Fibroblast of villous mesenchyme (primary cell): ENCODE results near the gene MAST4. TPM values are rescaled to one million over a fixed set of nuclear protein-coding genes. Genes with fewer than 3 reads are reported as not detected.
A peak's percentile ranks its signal among the peaks of the same experiment; 100 is the strongest.

Experiments
- DNase-seq: peaks from one replicate; pipeline ENCODE4 v3.0.0-alpha.2; 2010; ENCODE audit warnings: low read depth
- H3K4me3 ChIP-seq: 2 replicates; pipeline ENCODE4 v1.5.1; 2011; ENCODE audit warnings: low read depth, mild to moderate bottlenecking, low read length
- total RNA-seq: library from RNA; depleted of rRNA; stranded (reverse); fragments of >200 nt; gene quantifications from 2 replicates; pipeline ENCODE4 v1.2.3, GENCODE V29; 2012
- TF ChIP-seq, protein P1 (sequence below): IDR thresholded peaks from 2 replicates; pipeline ENCODE4 v1.5.1; 2012; ENCODE audit warnings: low read depth, mild to moderate bottlenecking, low read length; ENCODE audit not compliant: insufficient read depth

The MAST4 gene
- total RNA-seq, 1 donor = 8.2 TPM

- TF ChIP-seq, protein P1, sequence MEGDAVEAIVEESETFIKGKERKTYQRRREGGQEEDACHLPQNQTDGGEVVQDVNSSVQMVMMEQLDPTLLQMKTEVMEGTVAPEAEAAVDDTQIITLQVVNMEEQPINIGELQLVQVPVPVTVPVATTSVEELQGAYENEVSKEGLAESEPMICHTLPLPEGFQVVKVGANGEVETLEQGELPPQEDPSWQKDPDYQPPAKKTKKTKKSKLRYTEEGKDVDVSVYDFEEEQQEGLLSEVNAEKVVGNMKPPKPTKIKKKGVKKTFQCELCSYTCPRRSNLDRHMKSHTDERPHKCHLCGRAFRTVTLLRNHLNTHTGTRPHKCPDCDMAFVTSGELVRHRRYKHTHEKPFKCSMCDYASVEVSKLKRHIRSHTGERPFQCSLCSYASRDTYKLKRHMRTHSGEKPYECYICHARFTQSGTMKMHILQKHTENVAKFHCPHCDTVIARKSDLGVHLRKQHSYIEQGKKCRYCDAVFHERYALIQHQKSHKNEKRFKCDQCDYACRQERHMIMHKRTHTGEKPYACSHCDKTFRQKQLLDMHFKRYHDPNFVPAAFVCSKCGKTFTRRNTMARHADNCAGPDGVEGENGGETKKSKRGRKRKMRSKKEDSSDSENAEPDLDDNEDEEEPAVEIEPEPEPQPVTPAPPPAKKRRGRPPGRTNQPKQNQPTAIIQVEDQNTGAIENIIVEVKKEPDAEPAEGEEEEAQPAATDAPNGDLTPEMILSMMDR = no peak
- no peak overlapping the region for H3K4me3 ChIP-seq
- no peak for DNase-seq
These were observed 333.1 kb downstream of the MAST4 start for GRCh38 chr5:66929281-66929680.

DNA sequence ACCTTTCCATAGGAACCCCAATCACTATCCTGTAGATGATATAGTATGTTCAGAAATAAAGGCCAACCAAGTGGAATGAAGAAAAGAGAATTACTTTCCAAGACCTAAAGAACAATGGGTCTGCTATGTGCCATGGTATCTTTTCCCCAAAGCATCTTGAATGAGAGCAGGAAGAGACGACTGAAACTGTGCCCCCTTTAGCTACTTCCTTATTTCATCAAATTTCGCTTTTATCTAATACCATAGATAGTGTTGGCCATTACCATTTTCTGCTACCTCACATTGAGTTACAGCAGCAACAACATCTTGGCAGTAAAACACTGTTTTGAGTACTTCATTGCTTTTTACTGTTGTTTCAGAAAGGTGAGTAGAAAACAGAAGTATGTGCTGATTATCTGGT lies 333.8 kb downstream of the MAST4 start:
- TF ChIP-seq, protein P1 = no peak
- DNase-seq = no peak
- H3K4me3 ChIP-seq = no peak overlapping the region

DNA sequence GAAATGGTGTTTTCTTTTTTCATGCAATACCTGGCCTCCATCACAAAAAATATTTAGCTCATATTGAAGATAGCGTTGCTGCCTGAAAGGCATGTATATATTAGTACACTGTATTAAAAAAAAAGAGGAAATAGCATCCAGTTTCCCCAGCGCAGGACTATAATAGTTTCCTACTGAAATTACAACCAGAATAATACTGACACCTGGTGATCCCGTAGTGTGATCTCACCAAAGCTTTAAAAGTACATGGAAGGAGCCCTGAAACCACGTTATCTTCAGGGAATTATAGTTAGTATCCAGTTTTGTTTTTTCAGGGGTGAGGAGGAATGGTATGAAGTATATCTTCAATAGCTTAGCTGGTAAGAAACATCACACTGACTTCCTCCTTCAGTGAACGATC lies 335.5 kb downstream of the MAST4 start:
- no peak for DNase-seq

DNA sequence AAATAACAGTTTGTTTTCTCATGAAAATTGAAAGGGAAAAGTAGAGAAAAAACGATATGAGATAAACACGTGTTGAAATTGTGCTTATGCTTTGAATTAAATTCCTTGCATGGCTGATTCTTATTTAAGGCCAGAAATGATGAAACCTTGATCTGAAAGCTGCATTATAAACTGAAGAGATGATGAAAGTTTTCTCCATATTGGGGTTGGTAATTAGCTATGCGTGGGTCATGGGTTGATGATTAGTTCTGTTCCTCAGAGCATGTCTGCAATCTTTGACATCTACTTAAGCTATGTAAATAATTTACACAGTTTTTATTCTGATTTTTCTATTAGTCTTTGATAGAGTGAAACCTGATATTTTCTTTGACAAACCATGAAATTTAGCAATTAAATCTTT lies 336.3 kb downstream of the MAST4 start:
- H3K4me3 ChIP-seq = no peak overlapping the region
- TF ChIP-seq, protein P1 = no peak
- DNase-seq = no peak

More for the DNA sequence above, 335.5 kb downstream of the MAST4 start:
- no peak overlapping the region for H3K4me3 ChIP-seq
- TF ChIP-seq, protein P1 = no peak

GRCh38 chr5:66933066-66933465 lies 336.9 kb downstream of the MAST4 start:
- peak; percentile 13 for DNase-seq
- H3K4me3 ChIP-seq = no peak overlapping the region
- TF ChIP-seq, protein P1 = no peak

GRCh38 chr5:66939094-66939493 lies 342.9 kb downstream of the MAST4 start:
- no peak for DNase-seq
- no peak overlapping the region for H3K4me3 ChIP-seq
- TF ChIP-seq, protein P1 = no peak
